GM10266 (cell line): ENCODE measurements around the gene CD79A.

Experiments
- DNase-seq: peaks from one replicate; pipeline ENCODE4 v3.0.0; 2012; ENCODE audit errors: extremely low spot score
- TF ChIP-seq, protein P1 (sequence below): IDR thresholded peaks from 2 replicates; pipeline ENCODE4 v1.5.1; 2012; ENCODE audit warnings: mild to moderate bottlenecking, low read depth; ENCODE audit not compliant: control insufficient read depth, insufficient read depth; ENCODE audit errors: missing control alignments

The CD79A gene

GRCh38 chr19:41845051-41845590 lies 32.0 kb upstream of the CD79A start:
- DNase-seq = peak; percentile 5
- TF ChIP-seq, protein P1, sequence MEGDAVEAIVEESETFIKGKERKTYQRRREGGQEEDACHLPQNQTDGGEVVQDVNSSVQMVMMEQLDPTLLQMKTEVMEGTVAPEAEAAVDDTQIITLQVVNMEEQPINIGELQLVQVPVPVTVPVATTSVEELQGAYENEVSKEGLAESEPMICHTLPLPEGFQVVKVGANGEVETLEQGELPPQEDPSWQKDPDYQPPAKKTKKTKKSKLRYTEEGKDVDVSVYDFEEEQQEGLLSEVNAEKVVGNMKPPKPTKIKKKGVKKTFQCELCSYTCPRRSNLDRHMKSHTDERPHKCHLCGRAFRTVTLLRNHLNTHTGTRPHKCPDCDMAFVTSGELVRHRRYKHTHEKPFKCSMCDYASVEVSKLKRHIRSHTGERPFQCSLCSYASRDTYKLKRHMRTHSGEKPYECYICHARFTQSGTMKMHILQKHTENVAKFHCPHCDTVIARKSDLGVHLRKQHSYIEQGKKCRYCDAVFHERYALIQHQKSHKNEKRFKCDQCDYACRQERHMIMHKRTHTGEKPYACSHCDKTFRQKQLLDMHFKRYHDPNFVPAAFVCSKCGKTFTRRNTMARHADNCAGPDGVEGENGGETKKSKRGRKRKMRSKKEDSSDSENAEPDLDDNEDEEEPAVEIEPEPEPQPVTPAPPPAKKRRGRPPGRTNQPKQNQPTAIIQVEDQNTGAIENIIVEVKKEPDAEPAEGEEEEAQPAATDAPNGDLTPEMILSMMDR = no peak

DNA sequence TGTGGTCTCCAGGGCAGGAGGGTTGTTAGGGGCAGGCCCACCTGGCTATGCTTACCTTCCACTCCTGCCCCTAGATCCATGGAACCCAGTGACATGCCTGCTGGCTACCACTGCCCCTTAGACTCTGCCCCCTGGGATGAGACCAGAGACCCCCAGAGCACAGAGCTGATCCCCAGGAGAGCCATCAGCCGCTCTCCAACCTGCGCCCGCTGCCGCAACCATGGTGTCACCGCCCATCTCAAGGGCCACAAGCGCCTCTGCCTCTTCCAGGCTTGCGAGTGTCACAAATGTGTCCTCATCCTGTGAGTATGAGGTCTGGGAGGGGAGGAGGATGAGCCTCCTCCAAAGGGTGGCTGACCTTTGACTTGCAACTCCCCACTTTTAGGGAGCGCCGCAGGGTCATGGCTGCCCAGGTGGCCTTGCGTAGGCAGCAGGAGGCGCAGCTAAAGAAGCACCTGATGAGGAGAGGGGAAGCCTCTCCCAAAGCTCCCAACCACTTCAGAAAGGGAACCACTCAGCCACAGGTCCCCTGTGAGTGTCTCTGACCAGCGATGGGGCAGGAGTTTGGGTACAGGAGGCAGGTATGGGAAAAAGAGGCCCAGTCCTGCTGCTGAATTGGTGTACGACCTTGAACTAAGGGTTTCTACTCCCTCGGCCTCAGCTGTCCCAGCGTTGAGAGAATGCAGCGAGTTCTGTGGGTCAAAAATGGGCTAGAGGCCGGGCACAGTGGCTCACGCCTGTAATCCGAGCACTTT lies 29.6 kb upstream of the CD79A start:
- DNase-seq = peak; percentile 15
- TF ChIP-seq, protein P1 = no peak

- no peak for DNase-seq
- TF ChIP-seq, protein P1 = no peak
These were observed 28.4 kb upstream of the CD79A start for GRCh38 chr19:41848666-41849065.

DNA sequence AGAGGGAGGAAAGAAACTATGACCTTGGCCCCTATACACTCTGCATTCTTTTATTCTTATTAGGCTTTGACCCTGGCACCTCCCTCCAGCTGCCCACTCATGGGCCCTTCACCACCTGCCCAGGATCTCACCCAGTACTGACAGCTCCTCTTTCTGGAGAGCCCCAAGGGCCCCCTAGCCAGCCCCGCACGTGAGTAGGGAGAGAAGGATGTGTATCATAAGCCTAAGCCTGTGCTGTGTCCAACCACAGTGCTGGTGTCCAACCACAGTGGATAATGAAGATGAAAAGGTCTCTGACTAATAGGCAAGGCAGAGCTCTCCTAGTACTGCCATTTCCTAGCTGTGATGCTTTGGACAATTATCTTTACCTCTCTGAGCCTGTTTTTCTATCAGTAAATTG lies 28.0 kb upstream of the CD79A start:
- TF ChIP-seq, protein P1 = no peak
- no peak for DNase-seq

- DNase-seq = no peak
- TF ChIP-seq, protein P1 = no peak
These were observed 26.7 kb upstream of the CD79A start for GRCh38 chr19:41850381-41850780.

- TF ChIP-seq, protein P1 = no peak
- DNase-seq = no peak
These were observed 25.6 kb upstream of the CD79A start for GRCh38 chr19:41851456-41851855.

- TF ChIP-seq, protein P1 = no peak
- no peak for DNase-seq
These were observed 23.7 kb upstream of the CD79A start for GRCh38 chr19:41853344-41853743.
